ENCODE data around the gene TMEM127.

DNA sequence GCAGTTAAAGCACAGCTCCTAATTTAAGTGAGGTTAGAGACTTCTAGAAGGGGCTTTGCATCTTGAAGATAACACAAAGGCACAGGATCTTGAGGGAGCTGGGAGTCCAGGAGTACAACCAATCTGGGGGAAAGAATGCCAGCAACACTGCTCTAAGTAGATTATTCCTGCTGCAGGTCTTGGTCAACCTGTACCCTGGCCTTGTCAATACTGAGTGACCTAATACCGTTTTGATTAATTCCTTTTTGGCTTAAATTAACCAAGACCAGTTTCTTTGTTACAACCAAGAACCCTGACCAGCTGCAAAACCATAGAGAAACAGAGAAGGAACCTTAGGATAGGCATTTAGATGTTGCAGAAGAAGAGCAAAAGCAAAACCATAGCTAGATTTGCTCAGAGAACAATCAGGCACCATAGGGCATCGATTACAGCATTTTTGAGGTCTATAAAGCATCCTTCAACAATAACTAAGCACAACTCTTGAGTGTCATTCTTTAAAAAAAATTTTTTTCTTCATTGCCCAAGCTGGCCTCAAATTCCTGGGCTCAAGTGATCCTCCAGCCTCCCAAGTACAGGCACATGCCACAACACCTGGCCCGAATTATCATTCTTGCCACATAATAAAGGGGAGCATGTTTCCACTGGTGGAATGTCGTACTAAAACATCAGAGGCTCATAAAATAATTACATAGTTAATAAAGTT is 63.5 kb downstream of the TMEM127 start:
- TF ChIP-seq, protein P1, sequence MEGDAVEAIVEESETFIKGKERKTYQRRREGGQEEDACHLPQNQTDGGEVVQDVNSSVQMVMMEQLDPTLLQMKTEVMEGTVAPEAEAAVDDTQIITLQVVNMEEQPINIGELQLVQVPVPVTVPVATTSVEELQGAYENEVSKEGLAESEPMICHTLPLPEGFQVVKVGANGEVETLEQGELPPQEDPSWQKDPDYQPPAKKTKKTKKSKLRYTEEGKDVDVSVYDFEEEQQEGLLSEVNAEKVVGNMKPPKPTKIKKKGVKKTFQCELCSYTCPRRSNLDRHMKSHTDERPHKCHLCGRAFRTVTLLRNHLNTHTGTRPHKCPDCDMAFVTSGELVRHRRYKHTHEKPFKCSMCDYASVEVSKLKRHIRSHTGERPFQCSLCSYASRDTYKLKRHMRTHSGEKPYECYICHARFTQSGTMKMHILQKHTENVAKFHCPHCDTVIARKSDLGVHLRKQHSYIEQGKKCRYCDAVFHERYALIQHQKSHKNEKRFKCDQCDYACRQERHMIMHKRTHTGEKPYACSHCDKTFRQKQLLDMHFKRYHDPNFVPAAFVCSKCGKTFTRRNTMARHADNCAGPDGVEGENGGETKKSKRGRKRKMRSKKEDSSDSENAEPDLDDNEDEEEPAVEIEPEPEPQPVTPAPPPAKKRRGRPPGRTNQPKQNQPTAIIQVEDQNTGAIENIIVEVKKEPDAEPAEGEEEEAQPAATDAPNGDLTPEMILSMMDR (IDR thresholded peaks at IDR 0.05), result no peak
- no peak for TF ChIP-seq POLR2A (IDR thresholded peaks at IDR 0.05)
